Testis (tissue), 3 donors: ENCODE measurements around the gene ARMS2. TPM values are rescaled to one million over a fixed set of nuclear protein-coding genes. Genes with fewer than 3 reads are reported as not detected.

Experiments used
- DNase-seq: peaks from one replicate; pipeline ENCODE4 v3.0.0-alpha.2; 2019
- H3K27ac ChIP-seq, 2 donors: fragments of 200-600 bp; sonication (generic); one replicate each; pipeline ENCODE4 v1.5.1; 2019
- H3K27me3 ChIP-seq: fragments of 200-600 bp; sonication (generic); one replicate; pipeline ENCODE4 v1.5.1; 2019
- H3K36me3 ChIP-seq: fragments of 200-600 bp; sonication (generic); one replicate; pipeline ENCODE4 v1.5.1; 2017; ENCODE audit warnings: low read depth; ENCODE audit errors: missing control alignments
- H3K4me1 ChIP-seq: fragments of 200-600 bp; sonication (generic); one replicate; pipeline ENCODE4 v1.5.1; 2019
- H3K4me3 ChIP-seq, 2 donors: fragments of 200-600 bp; sonication (generic); one replicate each; pipeline ENCODE4 v1.5.1; 2017 to 2019
- H3K9me3 ChIP-seq: fragments of 200-600 bp; sonication (generic); one replicate; pipeline ENCODE4 v1.5.1; 2017
- POLR2A ChIP-seq: fragments of 450-650 bp; IDR thresholded peaks from one replicate; pipeline ENCODE4 v1.6.1; 2017; ENCODE audit warnings: antibody characterized with exemption, mild to moderate bottlenecking, moderate library complexity
- WGBS, 2 donors: methylation state at CpG; one replicate each; pipeline ENCODE4 v1.1.5; 2018; 5-methylcytosine and 5-hydroxymethylcytosine counted together
- intact Hi-C: fragments of 100-400 bp; cut with DNase I; formaldehyde crosslinking; loops from one replicate; pipeline ENCODE4 v1.15.1; 2023; ENCODE audit warnings: low total_unique reads
- polyA plus RNA-seq: library from polyadenylated mRNA; stranded (reverse); fragments of 350-450 nt; fragmentation: Illumina TruSeq; extraction: RNeasy Lipid Tissue Mini Kit (QIAGEN cat#74804); gene quantifications from one replicate; pipeline ENCODE4 v1.2.3, GENCODE V29; 2014; ENCODE audit warnings: low read depth, low replicate concordance; ENCODE audit not compliant: insufficient read depth
- total RNA-seq, 2 donors: library from RNA; depleted of rRNA; stranded (reverse); fragments of >200 nt; gene quantifications; one replicate each; pipeline ENCODE4 v1.2.3, GENCODE V29; 2016
- TF ChIP-seq, protein P1 (sequence below), 3 experiments: fragments of 450-650 bp in 2 of 3; fragments of 200-600 bp in 1 of 3; sonication (generic) in 1 of 3; IDR thresholded peaks; one replicate each; pipeline ENCODE4 v1.5.1; 2016 to 2019; ENCODE audit warnings: antibody characterized with exemption in 3 of 3, mild to moderate bottlenecking in 2 of 3, moderate library complexity in 1 of 3

The ARMS2 gene
- total and polyA plus RNA-seq, 3 donors from 2014 or later, result 1.4 to 2.3 TPM; not detected in 1

DNA sequence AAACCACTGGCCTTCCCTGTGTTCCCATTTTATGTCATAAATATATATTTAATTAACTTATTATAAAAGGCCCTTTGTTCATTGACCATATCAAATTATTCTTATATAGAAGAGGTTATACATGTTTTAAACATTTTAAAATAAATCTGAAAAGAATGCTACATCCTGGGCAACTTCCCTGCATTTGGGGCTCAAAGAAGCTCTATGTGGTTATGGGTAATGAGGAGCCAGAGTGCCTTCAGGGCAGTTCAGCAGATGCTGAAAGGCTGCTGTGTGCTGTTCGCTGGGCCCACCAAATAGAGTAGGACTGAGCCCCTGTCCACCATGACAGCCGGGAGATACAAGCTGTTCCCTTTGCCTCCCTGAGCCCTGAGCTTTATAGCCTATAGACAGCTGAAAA is 42.8 kb downstream of the ARMS2 start:
- intact Hi-C loops, result no loop called here
- H3K27me3 ChIP-seq, result no peaks in the 10 kb centered on the region
- TF ChIP-seq, protein P1, sequence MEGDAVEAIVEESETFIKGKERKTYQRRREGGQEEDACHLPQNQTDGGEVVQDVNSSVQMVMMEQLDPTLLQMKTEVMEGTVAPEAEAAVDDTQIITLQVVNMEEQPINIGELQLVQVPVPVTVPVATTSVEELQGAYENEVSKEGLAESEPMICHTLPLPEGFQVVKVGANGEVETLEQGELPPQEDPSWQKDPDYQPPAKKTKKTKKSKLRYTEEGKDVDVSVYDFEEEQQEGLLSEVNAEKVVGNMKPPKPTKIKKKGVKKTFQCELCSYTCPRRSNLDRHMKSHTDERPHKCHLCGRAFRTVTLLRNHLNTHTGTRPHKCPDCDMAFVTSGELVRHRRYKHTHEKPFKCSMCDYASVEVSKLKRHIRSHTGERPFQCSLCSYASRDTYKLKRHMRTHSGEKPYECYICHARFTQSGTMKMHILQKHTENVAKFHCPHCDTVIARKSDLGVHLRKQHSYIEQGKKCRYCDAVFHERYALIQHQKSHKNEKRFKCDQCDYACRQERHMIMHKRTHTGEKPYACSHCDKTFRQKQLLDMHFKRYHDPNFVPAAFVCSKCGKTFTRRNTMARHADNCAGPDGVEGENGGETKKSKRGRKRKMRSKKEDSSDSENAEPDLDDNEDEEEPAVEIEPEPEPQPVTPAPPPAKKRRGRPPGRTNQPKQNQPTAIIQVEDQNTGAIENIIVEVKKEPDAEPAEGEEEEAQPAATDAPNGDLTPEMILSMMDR (IDR thresholded peaks at IDR 0.05), result no peak
- TF ChIP-seq POLR2A, result no peak
- DNase-seq, result no peak
- H3K36me3 ChIP-seq, result no peaks in the 10 kb centered on the region
- H3K4me1 ChIP-seq, result peaks cover 13% of the 10 kb centered on the region
- no peak overlapping the region for H3K4me3 ChIP-seq
- 87 to 95% methylated on average over 2 of the region's 2 CpGs for WGBS, 2 donors
- no peak overlapping the region for H3K27ac ChIP-seq
- H3K9me3 ChIP-seq, result no peaks in the 10 kb centered on the region

DNA sequence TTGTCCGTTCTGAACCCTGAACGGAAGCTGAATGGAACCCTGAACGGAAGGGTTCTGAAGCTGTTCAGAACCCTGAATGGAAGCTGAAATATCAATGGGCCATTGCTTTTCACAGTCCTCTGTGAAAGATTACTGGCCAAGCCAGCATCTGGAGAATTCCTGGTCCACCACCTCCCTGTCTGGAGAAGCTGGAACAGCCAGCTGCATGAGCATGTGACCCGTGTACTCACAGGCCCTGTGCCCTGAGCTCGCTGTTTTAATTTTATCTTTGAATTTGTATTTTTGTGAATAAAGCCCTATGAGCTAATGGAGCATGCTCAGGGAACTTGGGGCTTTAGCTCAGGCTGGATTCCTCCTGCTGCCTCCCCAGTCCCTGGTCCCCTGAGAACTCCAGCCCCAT is 44.1 kb downstream of the ARMS2 start:
- intact Hi-C loops, result no loop called here
- Histone ChIP-seq H3K4me1 (peaks cover 10% of the 10 kb centered on the region), H3K9me3 (no peaks in the 10 kb centered on the region), H3K36me3 (no peaks in the 10 kb centered on the region), H3K27ac (peak overlapping the region in 1 of 2 donors; percentile 60), H3K4me3 (no peak overlapping the region), H3K27me3 (no peaks in the 10 kb centered on the region)
- 55 to 71% methylated on average over 5 of the region's 5 CpGs for WGBS, 2 donors
- DNase-seq, result peak; percentile 70
- no peak for TF ChIP-seq POLR2A
- TF ChIP-seq, protein P1 (IDR thresholded peaks at IDR 0.05), result no peak

DNA sequence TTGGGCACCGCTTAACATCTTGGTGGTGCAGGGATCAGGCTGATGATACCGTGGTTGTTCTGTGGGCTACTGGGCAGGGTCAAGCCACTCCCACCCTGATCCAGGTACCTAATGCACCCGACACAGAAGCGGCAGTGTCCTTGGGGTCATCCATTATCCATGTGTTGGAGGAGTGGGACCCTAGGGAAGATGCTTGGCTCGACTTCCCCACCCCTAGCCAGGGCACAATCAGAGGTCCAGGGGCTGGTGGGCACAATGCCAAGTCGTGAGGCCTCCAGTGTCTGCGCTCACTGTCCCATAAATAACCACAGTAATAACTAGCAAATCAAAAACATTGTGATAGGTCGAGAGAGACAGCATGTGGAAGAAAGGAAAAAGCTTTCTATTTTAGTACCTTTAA is 44.6 kb downstream of the ARMS2 start:
- intact Hi-C loops, result no loop called here
- Histone ChIP-seq H3K27ac (peak overlapping the region in 1 of 2 donors; percentile 60), H3K4me1 (peaks cover 10% of the 10 kb centered on the region), H3K27me3 (no peaks in the 10 kb centered on the region), H3K4me3 (no peak overlapping the region), H3K36me3 (no peaks in the 10 kb centered on the region), H3K9me3 (no peaks in the 10 kb centered on the region)
- TF ChIP-seq, protein P1 (IDR thresholded peaks at IDR 0.05), result no peak
- no peak for TF ChIP-seq POLR2A
- DNase-seq, result no peak
- 63 to 73% methylated on average over 5 to 8 of the region's 8 CpGs for WGBS, 2 donors

DNA sequence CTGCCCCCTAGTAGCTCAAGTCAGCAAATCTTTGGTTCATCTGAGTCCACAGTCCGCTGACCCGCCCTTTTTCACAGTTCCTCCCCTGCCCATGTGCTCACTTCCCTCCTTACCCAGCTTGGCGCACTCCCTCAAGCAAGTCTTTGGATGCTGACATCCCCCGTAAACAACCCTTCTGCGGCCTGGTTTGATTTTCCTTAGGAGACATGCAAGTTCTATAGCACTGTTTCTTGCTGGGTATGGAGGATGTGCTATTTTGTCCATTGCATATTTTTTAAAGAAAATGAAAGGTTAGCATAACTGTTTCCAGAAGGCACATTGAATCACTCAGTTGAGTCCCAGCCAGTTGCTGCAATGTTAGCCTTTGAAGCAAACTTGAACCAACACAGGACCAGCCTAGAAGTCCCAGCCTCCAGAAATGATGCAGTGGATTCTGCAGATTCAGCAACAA is 45.1 kb downstream of the ARMS2 start:
- intact Hi-C loops, result no loop called here
- WGBS, 2 donors, result 60 to 67% methylated on average over 5 of the region's 5 CpGs
- DNase-seq, result no peak
- Histone ChIP-seq H3K27ac (no peak overlapping the region), H3K4me3 (no peak overlapping the region), H3K4me1 (peaks cover 10% of the 10 kb centered on the region), H3K36me3 (no peaks in the 10 kb centered on the region), H3K27me3 (no peaks in the 10 kb centered on the region), H3K9me3 (no peaks in the 10 kb centered on the region)
- TF ChIP-seq POLR2A, result no peak
- TF ChIP-seq, protein P1 (IDR thresholded peaks at IDR 0.05), result no peak

DNA sequence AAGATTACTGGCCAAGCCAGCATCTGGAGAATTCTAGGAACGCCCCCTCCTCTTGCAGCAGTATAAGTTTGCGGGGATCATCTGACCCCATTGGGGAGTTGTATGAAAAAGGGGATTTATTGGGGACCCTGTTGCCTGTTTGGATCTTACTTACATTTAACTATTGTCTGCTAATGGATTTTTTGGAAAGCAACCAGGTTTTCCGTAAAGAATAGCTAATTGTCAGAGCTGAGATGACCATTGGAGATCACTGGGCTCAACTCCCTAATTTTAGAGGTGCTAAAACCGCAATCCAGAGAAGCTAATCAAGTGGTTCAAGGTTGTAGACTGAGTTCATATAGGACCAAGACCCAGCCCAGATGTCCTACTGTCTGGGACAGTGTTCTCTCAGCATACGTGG is 45.7 kb downstream of the ARMS2 start:
- no peaks in the 10 kb centered on the region for H3K9me3 ChIP-seq
- H3K4me3 ChIP-seq, result no peak overlapping the region
- TF ChIP-seq, protein P1 (IDR thresholded peaks at IDR 0.05), result no peak
- peaks cover 10% of the 10 kb centered on the region for H3K4me1 ChIP-seq
- intact Hi-C loops, result no loop called here
- no peaks in the 10 kb centered on the region for H3K27me3 ChIP-seq
- DNase-seq, result no peak
- H3K36me3 ChIP-seq, result no peaks in the 10 kb centered on the region
- H3K27ac ChIP-seq, result no peak overlapping the region
- 72 to 73% methylated on average over 5 of the region's 5 CpGs for WGBS, 2 donors
